ENCODE measurements around the gene AGPS. TPM values are rescaled to one million over a fixed set of nuclear protein-coding genes. Genes with fewer than 3 reads are reported as not detected.
"Not testable (repeated sequence)": the region's sequence is repeated elsewhere in the genome, so short reads cannot be mapped to it uniquely, and the experiment has no call there.

Gene AGPS
- total RNA-seq, 1 experiment from 2014 or later: 46.7 TPM

DNA sequence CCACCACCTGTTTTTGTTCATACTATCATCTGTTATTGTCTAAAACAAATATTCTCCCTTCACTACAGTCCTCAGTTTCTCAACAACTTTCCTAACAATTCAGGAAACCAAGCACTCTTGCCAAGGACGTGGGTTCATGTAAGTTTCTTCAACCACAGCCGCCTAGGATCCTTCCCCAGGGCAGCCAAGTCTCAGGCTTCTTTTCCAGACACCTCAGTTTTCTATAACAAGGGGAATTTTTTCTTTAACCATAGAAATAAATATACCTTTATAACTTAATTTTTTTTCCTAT is 39.4 kb upstream of the AGPS start:
- TF ChIP-seq, protein P1, sequence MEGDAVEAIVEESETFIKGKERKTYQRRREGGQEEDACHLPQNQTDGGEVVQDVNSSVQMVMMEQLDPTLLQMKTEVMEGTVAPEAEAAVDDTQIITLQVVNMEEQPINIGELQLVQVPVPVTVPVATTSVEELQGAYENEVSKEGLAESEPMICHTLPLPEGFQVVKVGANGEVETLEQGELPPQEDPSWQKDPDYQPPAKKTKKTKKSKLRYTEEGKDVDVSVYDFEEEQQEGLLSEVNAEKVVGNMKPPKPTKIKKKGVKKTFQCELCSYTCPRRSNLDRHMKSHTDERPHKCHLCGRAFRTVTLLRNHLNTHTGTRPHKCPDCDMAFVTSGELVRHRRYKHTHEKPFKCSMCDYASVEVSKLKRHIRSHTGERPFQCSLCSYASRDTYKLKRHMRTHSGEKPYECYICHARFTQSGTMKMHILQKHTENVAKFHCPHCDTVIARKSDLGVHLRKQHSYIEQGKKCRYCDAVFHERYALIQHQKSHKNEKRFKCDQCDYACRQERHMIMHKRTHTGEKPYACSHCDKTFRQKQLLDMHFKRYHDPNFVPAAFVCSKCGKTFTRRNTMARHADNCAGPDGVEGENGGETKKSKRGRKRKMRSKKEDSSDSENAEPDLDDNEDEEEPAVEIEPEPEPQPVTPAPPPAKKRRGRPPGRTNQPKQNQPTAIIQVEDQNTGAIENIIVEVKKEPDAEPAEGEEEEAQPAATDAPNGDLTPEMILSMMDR (conservative IDR thresholded peaks at IDR 0.05; ENCODE audit: low read depth, low read length): no peak
- no peak for TF ChIP-seq EZH2 (IDR thresholded peaks at IDR 0.05; ENCODE audit: borderline replicate concordance, low read depth, low read length, poor library complexity, severe bottlenecking)
- H3K4me3 ChIP-seq (ENCODE audit: low read depth, low read length, poor library complexity, severe bottlenecking): no peak overlapping the region
- ChIA-PET CTCF (no interaction called here), POLR2A (ENCODE audit: low non-redundant PET) (no interaction called here)
- no peaks in the 10 kb centered on the region for H3K27me3 ChIP-seq (replicated peaks; ENCODE audit: insufficient read depth, low read depth, low read length, poor library complexity)
- H3K36me3 ChIP-seq (ENCODE audit: insufficient read depth, low read length, poor library complexity, severe bottlenecking): no peaks in the 10 kb centered on the region
- H3K4me1 ChIP-seq (ENCODE audit: insufficient read depth, low read length, poor library complexity, severe bottlenecking): no peaks in the 10 kb centered on the region
- DNase-seq (ENCODE audit: low spot score): no peak
- no peak overlapping the region for H3K27ac ChIP-seq (ENCODE audit: low read depth, low read length, poor library complexity, severe bottlenecking)
- no peaks in the 10 kb centered on the region for H3K9me3 ChIP-seq (ENCODE audit: low read depth, low read length, poor library complexity, severe bottlenecking)
- intact Hi-C loops (cut with micrococcal nuclease; ENCODE audit: unreplicated experiment): no loop called here
- no TSS peak for BruUV-seq (replicated peaks)

DNA sequence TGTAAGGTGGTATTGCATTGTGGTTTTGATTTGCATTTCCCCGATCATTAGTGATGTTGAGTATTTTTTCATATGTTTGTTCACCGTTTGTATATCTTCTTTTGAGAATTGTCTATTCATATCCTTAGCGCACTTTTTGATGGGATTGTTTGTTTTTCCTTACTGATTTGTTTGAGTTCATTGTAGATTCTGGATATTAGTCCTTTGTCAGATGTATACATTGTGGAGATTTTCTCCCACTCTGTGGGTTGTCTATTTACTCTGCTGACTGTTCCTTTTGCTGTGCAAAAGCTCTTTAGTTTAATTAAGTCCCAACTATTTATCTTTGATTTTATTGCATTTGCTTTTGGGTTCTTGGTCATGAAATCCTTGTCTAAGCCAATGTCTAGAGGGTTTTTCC is 38.0 kb upstream of the AGPS start:
- H3K27ac ChIP-seq (ENCODE audit: low read depth, low read length, poor library complexity, severe bottlenecking); H3K27me3 ChIP-seq (replicated peaks; ENCODE audit: insufficient read depth, low read depth, low read length, poor library complexity); CTCF ChIA-PET; intact Hi-C loops (cut with micrococcal nuclease; ENCODE audit: unreplicated experiment); H3K36me3 ChIP-seq (ENCODE audit: insufficient read depth, low read length, poor library complexity, severe bottlenecking); POLR2A ChIA-PET (ENCODE audit: low non-redundant PET); DNase-seq (ENCODE audit: low spot score); H3K4me3 ChIP-seq (ENCODE audit: low read depth, low read length, poor library complexity, severe bottlenecking); H3K9me3 ChIP-seq (ENCODE audit: low read depth, low read length, poor library complexity, severe bottlenecking); BruUV-seq (replicated peaks); H3K4me1 ChIP-seq (ENCODE audit: insufficient read depth, low read length, poor library complexity, severe bottlenecking): not testable (repeated sequence)

DNA sequence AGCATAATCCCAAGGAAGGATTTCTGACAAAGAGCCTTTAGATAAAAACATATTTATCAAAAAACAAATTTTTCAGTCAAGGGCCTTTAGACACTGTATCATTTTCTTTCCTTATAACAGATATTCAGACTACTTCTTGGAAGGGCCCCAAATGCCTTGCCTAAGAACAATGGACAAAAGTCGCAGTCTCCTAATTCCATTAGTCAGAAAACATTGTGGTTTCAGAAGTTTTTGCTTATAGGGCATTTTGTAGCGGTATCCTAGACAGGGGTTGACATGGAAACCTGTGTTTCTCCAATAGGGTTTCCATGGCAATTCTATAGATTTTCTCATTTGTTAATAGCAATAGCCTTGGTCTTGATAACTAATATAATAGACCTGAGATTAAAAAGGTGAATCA is 36.7 kb upstream of the AGPS start:
- Histone ChIP-seq H3K4me3 (ENCODE audit: low read depth, low read length, poor library complexity, severe bottlenecking) (no peak overlapping the region), H3K36me3 (ENCODE audit: insufficient read depth, low read length, poor library complexity, severe bottlenecking) (no peaks in the 10 kb centered on the region), H3K9me3 (ENCODE audit: low read depth, low read length, poor library complexity, severe bottlenecking) (no peaks in the 10 kb centered on the region), H3K27ac (ENCODE audit: low read depth, low read length, poor library complexity, severe bottlenecking) (no peak overlapping the region), H3K27me3 (replicated peaks; ENCODE audit: insufficient read depth, low read depth, low read length, poor library complexity) (no peaks in the 10 kb centered on the region), H3K4me1 (ENCODE audit: insufficient read depth, low read length, poor library complexity, severe bottlenecking) (no peaks in the 10 kb centered on the region)
- BruUV-seq (replicated peaks): no TSS peak
- intact Hi-C loops (cut with micrococcal nuclease; ENCODE audit: unreplicated experiment): no loop called here
- CTCF ChIA-PET: no interaction called here
- no peak for TF ChIP-seq EZH2 (IDR thresholded peaks at IDR 0.05; ENCODE audit: borderline replicate concordance, low read depth, low read length, poor library complexity, severe bottlenecking)
- TF ChIP-seq, protein P1 (conservative IDR thresholded peaks at IDR 0.05; ENCODE audit: low read depth, low read length): no peak
- POLR2A ChIA-PET (ENCODE audit: low non-redundant PET): no interaction called here
- DNase-seq (ENCODE audit: low spot score): peak; percentile 25

DNA sequence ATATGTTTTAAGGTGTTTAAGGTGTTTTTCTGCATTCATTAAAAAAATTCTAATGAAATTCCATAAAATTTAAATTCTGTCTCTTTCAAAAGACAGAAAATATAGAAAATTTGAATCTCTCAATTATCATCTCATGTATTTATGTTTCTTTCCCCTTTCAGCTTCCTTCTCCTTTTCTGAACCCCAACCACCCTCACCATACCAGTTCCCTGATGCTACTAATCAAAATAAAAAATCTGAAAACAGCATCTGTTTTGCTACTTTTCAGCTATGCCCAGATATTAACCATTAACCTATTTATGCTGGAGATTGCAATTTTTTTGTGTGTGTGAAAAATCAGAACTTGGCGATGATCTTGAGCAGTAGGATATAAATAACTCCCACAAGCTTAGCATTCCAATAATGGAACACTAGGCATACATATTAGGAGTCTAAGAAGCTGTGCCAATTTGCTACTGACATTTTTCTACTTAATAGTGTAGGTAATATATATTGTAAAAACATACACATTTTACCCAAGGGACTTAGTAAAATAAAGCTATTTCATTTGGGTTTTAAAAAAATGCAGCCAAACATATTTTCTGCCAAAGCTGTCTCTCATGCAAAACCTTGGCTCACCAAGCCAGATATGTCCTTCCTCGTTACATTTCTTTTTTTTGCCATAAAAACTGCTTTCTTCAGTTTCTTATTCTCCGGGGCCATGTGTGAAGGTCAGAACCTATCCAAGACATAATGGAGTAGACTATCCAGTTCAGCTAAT is 32.6 kb upstream of the AGPS start:
- TF ChIP-seq, protein P1 (conservative IDR thresholded peaks at IDR 0.05; ENCODE audit: low read depth, low read length): no peak
- no peak for TF ChIP-seq EZH2 (IDR thresholded peaks at IDR 0.05; ENCODE audit: borderline replicate concordance, low read depth, low read length, poor library complexity, severe bottlenecking)
- Histone ChIP-seq H3K27ac (ENCODE audit: low read depth, low read length, poor library complexity, severe bottlenecking) (no peak overlapping the region), H3K36me3 (ENCODE audit: insufficient read depth, low read length, poor library complexity, severe bottlenecking) (no peaks in the 10 kb centered on the region), H3K9me3 (ENCODE audit: low read depth, low read length, poor library complexity, severe bottlenecking) (no peaks in the 10 kb centered on the region), H3K27me3 (replicated peaks; ENCODE audit: insufficient read depth, low read depth, low read length, poor library complexity) (peaks cover 4% of the 10 kb centered on the region), H3K4me1 (ENCODE audit: insufficient read depth, low read length, poor library complexity, severe bottlenecking) (no peaks in the 10 kb centered on the region), H3K4me3 (ENCODE audit: low read depth, low read length, poor library complexity, severe bottlenecking) (no peak overlapping the region)
- ChIA-PET CTCF (no interaction called here), POLR2A (ENCODE audit: low non-redundant PET) (no interaction called here)
- intact Hi-C loops (cut with micrococcal nuclease; ENCODE audit: unreplicated experiment): no loop called here
- BruUV-seq (replicated peaks): no TSS peak
- no peak for DNase-seq (ENCODE audit: low spot score)
